Lung microvascular endothelial cell (primary cell): ENCODE data around the gene OXCT1. TPM values are rescaled to one million over a fixed set of nuclear protein-coding genes. Genes with fewer than 3 reads are reported as not detected.
"Not testable (repeated sequence)": the region's sequence is repeated elsewhere in the genome, so short reads cannot be mapped to it uniquely, and the experiment has no call there.

Source experiments
- DNase-seq, 2 donors: peaks; one replicate each; pipeline versions ENCODE4 v3.0.0 to v3.0.0-alpha.2; 2010; ENCODE audit warnings: low read depth in 2 of 2
- total RNA-seq: library from RNA; depleted of rRNA; stranded (reverse); fragments of >200 nt; gene quantifications from 2 replicates; pipeline ENCODE4 v1.2.1, GENCODE V29; 2014

The OXCT1 gene
- total RNA-seq, 1 donor from 2014 or later = 12.9 TPM

GRCh38 chr5:41778410-41778809 is 91.8 kb downstream of the OXCT1 start:
- no peak for DNase-seq

- DNase-seq = no peak
Observed at GRCh38 chr5:41776435-41776834, 93.8 kb downstream of the OXCT1 start.

- no peak for DNase-seq
Observed at GRCh38 chr5:41773799-41774198, 96.4 kb downstream of the OXCT1 start.

GRCh38 chr5:41772785-41773442 is 97.3 kb downstream of the OXCT1 start:
- DNase-seq = peak in 1 of 2 donors; percentile 51

GRCh38 chr5:41772056-41772455 is 98.2 kb downstream of the OXCT1 start:
- DNase-seq = peak in 1 of 2 donors; percentile 37

- DNase-seq = no peak
Observed at GRCh38 chr5:41770799-41771198, 99.4 kb downstream of the OXCT1 start.

GRCh38 chr5:41768692-41769091 is 101.5 kb downstream of the OXCT1 start:
- no peak for DNase-seq

GRCh38 chr5:41764650-41765049 is 105.6 kb downstream of the OXCT1 start:
- no peak for DNase-seq

GRCh38 chr5:41763574-41763973 is 106.7 kb downstream of the OXCT1 start:
- DNase-seq = no peak

- peak in 1 of 2 donors; percentile 2 for DNase-seq
Observed at GRCh38 chr5:41763081-41763480, 107.1 kb downstream of the OXCT1 start.

GRCh38 chr5:41762426-41762825 is 107.8 kb downstream of the OXCT1 start:
- no peak for DNase-seq

GRCh38 chr5:41761663-41762062 is 108.6 kb downstream of the OXCT1 start:
- DNase-seq = no peak

- no peak for DNase-seq
Observed at GRCh38 chr5:41755705-41756104, 114.5 kb downstream of the OXCT1 start.

GRCh38 chr5:41754857-41755256 is 115.4 kb downstream of the OXCT1 start:
- DNase-seq = peak in 1 of 2 donors; percentile 29

- no peak for DNase-seq
Observed at GRCh38 chr5:41751867-41752266, 118.4 kb downstream of the OXCT1 start.

- peak in 1 of 2 donors; percentile 36 for DNase-seq
Observed at GRCh38 chr5:41748631-41749030, 121.6 kb downstream of the OXCT1 start.

- no peak for DNase-seq
Observed at GRCh38 chr5:41747708-41748107, 122.5 kb downstream of the OXCT1 start.

GRCh38 chr5:41747301-41747700 is 122.9 kb downstream of the OXCT1 start:
- peak; percentile 74 to 76 for DNase-seq

GRCh38 chr5:41742608-41743007 is 127.6 kb downstream of the OXCT1 start:
- DNase-seq = not testable (repeated sequence)

- DNase-seq = no peak
Observed at GRCh38 chr5:41738710-41739354, 131.4 kb downstream of the OXCT1 start.

- DNase-seq = no peak
Observed at GRCh38 chr5:41736641-41737040, 133.6 kb downstream of the OXCT1 start.

GRCh38 chr5:41735213-41735612 is 135.0 kb downstream of the OXCT1 start:
- no peak for DNase-seq

GRCh38 chr5:41729381-41729780 is 140.8 kb downstream of the OXCT1 start:
- DNase-seq = not testable (repeated sequence)
